ENCODE results near the gene PRM1. TPM values are rescaled to one million over a fixed set of nuclear protein-coding genes. Genes with fewer than 3 reads are reported as not detected.

The PRM1 gene
- total RNA-seq, 1 experiment from 2014 or later = not detected

DNA sequence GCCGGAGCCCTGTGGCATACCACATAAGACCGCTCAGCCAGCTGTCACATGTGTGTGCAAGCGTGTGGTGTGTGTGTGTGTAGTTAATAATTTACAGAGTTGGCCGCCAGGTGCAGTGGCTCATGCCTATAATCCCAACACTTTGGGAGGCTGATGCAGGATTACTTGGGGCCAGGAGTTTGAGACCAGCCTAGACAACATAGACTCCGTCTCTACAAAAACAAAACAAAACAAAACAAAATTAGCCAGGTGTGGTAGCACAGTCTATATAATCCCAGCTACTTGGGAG is 45.5 kb downstream of the PRM1 start:
- H2BK20ac ChIP-seq (ENCODE audit: low read depth, low read length, poor library complexity, severe bottlenecking) = no peak overlapping the region
- H2AFZ ChIP-seq (ENCODE audit: low read length) = no peak overlapping the region
- H3K9me3 ChIP-seq (ENCODE audit: control insufficient read depth, low read depth, low read length) = no peaks in the 10 kb centered on the region
- no peak overlapping the region for H2BK120ac ChIP-seq (ENCODE audit: low read depth, low read length, poor library complexity, severe bottlenecking)
- H3K4me1 ChIP-seq (ENCODE audit: insufficient read depth, low read length) = no peaks in the 10 kb centered on the region
- H3K14ac ChIP-seq (ENCODE audit: insufficient read depth, low read length) = no peak overlapping the region
- H3K4ac ChIP-seq (ENCODE audit: low read depth, low read length) = no peak overlapping the region
- no peaks in the 10 kb centered on the region for H3K79me1 ChIP-seq (ENCODE audit: insufficient read depth, low read depth, low read length, poor library complexity, severe bottlenecking)
- H3K36me3 Mint-ChIP-seq (ENCODE audit: insufficient read depth in 1 of 3, low read depth in 3 of 3) = no peaks in the 10 kb centered on the region
- H4K91ac ChIP-seq (ENCODE audit: insufficient read length, low read depth, low read length) = no peak overlapping the region
- no peak overlapping the region for H2BK15ac ChIP-seq (ENCODE audit: low read depth, low read length)
- no peak overlapping the region for H3K9ac ChIP-seq (ENCODE audit: extremely low read depth, insufficient read length, low read length)
- no peak overlapping the region for H3K27ac ChIP-seq (ENCODE audit: insufficient read length, low read depth, low read length)
- H4K20me1 ChIP-seq (ENCODE audit: control insufficient read depth, insufficient read depth, insufficient read length) = no peaks in the 10 kb centered on the region
- no peak overlapping the region for H2BK12ac ChIP-seq (ENCODE audit: insufficient read length, low read depth, low read length)
- no peak overlapping the region for H3K4me3 Mint-ChIP-seq
- TF ChIP-seq, protein P1, sequence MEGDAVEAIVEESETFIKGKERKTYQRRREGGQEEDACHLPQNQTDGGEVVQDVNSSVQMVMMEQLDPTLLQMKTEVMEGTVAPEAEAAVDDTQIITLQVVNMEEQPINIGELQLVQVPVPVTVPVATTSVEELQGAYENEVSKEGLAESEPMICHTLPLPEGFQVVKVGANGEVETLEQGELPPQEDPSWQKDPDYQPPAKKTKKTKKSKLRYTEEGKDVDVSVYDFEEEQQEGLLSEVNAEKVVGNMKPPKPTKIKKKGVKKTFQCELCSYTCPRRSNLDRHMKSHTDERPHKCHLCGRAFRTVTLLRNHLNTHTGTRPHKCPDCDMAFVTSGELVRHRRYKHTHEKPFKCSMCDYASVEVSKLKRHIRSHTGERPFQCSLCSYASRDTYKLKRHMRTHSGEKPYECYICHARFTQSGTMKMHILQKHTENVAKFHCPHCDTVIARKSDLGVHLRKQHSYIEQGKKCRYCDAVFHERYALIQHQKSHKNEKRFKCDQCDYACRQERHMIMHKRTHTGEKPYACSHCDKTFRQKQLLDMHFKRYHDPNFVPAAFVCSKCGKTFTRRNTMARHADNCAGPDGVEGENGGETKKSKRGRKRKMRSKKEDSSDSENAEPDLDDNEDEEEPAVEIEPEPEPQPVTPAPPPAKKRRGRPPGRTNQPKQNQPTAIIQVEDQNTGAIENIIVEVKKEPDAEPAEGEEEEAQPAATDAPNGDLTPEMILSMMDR (conservative IDR thresholded peaks at IDR 0.05) = no peak
- H3T11ph ChIP-seq (ENCODE audit: low read length) = no peak overlapping the region
- no peak overlapping the region for H2BK5ac ChIP-seq (ENCODE audit: insufficient read length, low read length)
- H3K4me1 Mint-ChIP-seq = peaks cover 2 to 9% of the 10 kb centered on the region in 2 experiments
- no peak for DNase-seq
- no peaks in the 10 kb centered on the region for H3K23me2 ChIP-seq (ENCODE audit: insufficient read length, low read depth, low read length, poor library complexity, severe bottlenecking)
- H3K79me2 ChIP-seq (ENCODE audit: insufficient read depth, low read length) = no peaks in the 10 kb centered on the region
- H3K56ac ChIP-seq (ENCODE audit: insufficient read length, low read depth, low read length) = no peak overlapping the region
- no peak overlapping the region for H4K8ac ChIP-seq (replicated peaks; ENCODE audit: insufficient read length, low read depth, low read length)
- no peak overlapping the region for H4K5ac ChIP-seq (ENCODE audit: insufficient read length, low read depth, low read length)
- no peak overlapping the region for H3K18ac ChIP-seq (ENCODE audit: insufficient read length, low read depth, low read length)
- peaks cover 5% of the 10 kb centered on the region; the same call in 1 of the 2 replicates for H3K27me3 Mint-ChIP-seq (ENCODE audit: low read depth)
- no peak overlapping the region for H3K23ac ChIP-seq (ENCODE audit: insufficient read length, low read depth, low read length)
- H2AK5ac ChIP-seq (ENCODE audit: insufficient read length, low read length) = no peak overlapping the region
- H3K27ac Mint-ChIP-seq = no peak overlapping the region
- no CpG with 5 or more reads among the region's 5 CpGs for WGBS (ENCODE audit: extremely low coverage, insufficient read length, low lambda C conversion rate)
- no peaks in the 10 kb centered on the region for H3K9me3 Mint-ChIP-seq
- no peak overlapping the region for H3K4me2 ChIP-seq (ENCODE audit: insufficient read depth, insufficient read length, low read length)
- H3K27me3 ChIP-seq (ENCODE audit: insufficient read depth, low read length) = no peaks in the 10 kb centered on the region

Measured in H9 (cell line).